ENCODE results near the gene SLC12A9. TPM values are rescaled to one million over a fixed set of nuclear protein-coding genes. Genes with fewer than 3 reads are reported as not detected.

Gene SLC12A9
- total RNA-seq, 4 donors from 2014 or later = 8.2 to 13.9 (median 11.8) TPM

GRCh38 chr7:100882201-100882600 lies 29.7 kb downstream of the SLC12A9 start:
- no peak for TF ChIP-seq CTCF (IDR thresholded peaks at IDR 0.05; ENCODE audit: low read depth)

GRCh38 chr7:100882785-100883526 lies 30.4 kb downstream of the SLC12A9 start:
- TF ChIP-seq CTCF (IDR thresholded peaks at IDR 0.05; ENCODE audit: low read depth) = no peak

- TF ChIP-seq CTCF (IDR thresholded peaks at IDR 0.05; ENCODE audit: low read depth) = no peak
Observed at GRCh38 chr7:100884736-100885439, 32.4 kb downstream of the SLC12A9 start.

DNA sequence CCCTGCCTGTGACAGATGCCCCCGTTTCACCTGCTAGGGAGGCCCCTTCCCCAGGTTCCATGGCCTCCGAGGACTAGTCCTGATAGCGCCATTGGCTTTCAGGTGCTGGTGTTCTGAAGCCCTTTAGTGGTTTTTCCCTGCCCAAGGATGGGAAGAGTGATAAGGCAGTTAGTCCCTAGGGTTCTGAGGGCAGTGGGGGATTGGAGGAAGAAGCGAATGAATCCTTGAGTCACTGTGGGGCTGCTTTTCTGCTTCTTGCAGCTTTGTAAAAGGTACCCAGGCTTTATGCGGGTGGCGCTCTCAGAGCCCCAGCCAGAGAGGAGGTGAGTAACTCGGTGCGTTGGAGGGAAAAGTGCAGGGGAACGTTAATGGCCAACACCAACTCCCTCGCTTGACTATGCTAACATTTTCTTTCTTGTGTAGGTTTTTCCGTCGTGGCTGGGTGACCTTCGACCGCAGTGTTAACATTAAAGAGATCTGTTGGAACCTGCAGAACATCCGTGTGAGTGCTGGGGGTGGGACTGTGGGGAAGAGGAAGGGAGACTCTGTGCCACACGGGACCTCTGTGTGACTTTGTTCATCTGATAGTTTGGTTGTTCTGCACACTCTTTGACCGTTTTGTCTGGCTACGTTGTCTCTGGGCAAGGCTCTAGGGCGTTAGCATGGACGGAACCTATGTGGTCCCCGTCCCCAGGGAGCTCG lies 33.1 kb downstream of the SLC12A9 start:
- TF ChIP-seq CTCF (IDR thresholded peaks at IDR 0.05; ENCODE audit: low read depth) = no peak

DNA sequence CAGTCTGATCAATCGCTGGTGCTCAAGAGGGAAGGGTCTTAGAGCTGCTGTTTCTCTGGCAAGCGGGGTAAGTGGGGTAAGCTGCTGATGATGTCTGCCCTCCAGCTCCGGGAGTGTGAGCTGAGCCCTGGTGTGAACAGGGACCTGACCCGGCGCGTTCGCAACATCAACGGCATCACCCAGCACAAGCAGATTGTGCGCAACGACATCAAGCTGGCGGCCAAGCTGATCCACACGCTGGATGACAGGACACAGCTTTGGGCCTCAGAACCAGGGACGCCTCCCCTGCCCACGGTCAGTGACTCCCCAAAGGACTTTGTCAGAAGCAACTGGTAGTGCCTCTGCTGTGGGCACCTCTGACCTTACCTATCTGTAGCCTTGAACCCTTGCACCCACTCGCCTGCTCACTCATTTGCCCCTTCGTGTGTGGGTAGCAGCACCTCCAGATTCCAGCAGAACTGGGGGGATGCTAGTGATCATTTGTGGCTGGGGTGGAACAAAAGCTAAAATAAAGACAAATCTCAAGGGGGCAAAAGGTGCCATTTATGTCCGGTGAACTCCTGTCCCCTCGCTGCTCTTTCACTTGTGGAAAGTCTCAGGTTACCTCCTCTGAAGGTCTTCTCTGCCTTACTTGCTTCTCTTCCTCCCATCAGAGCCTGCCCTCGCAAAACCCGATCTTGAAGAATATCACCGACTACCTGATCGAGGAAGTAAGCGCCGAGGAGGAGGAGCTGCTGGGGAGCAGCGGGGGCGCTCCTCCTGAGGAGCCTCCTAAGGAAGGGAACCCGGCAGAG lies 33.8 kb downstream of the SLC12A9 start:
- no peak for TF ChIP-seq CTCF (IDR thresholded peaks at IDR 0.05; ENCODE audit: low read depth)

DNA sequence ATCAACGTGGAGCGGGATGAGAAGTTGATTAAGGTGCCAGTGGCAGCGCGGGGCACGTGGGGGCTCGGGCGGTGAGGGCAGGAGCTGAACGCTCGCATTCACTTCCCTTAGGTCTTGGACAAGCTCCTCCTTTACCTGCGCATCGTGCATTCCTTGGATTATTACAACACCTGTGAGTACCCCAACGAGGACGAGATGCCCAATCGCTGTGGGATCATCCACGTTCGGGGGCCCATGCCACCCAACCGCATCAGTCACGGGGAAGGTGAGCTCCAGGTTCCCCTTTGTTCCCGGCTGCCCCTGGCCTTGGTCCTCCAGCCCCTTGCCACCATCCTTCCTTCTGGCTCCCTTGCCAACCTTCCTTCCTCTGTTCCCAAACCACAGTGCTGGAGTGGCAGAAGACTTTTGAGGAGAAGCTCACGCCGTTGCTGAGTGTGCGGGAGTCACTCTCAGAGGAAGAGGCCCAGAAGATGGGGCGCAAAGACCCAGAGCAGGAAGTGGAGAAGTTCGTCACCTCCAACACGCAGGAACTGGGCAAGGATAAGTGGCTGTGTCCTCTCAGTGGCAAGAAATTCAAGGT lies 34.5 kb downstream of the SLC12A9 start:
- no peak for TF ChIP-seq CTCF (IDR thresholded peaks at IDR 0.05; ENCODE audit: low read depth)

Data from subcutaneous adipose tissue (tissue), 4 donors.